ENCODE measurements around the gene JDP2. TPM values are rescaled to one million over a fixed set of nuclear protein-coding genes. Genes with fewer than 3 reads are reported as not detected.
A peak's percentile ranks its signal among the peaks of the same experiment; 100 is the strongest.

JDP2 gene
- polyA plus RNA-seq, 1 of the 3 experiments (the other 2 are of a cell fraction), result 22.3 TPM

- peak overlapping the region; percentile 70; the same call in 1 of the 2 replicates for H3K9ac ChIP-seq
- peak overlapping the region; percentile 76; the same call in 1 of the 2 replicates for H3K4me2 ChIP-seq
- no peaks in the 10 kb centered on the region for H3K9me3 ChIP-seq
- 95% methylated on average over 10 of the region's 10 CpGs for WGBS (ENCODE audit: low lambda C conversion rate)
- TF ChIP-seq ELF1 (IDR thresholded peaks at IDR 0.05) (no peak), MXI1 (IDR thresholded peaks at IDR 0.05; ENCODE audit: low read depth, low read length) (no peak), NRF1 (IDR thresholded peaks at IDR 0.05; ENCODE audit: low read depth, low read length) (no peak), REST (IDR thresholded peaks at IDR 0.05; ENCODE audit: low read depth, low read length) (no peak), EZH2phosphoT487 (IDR thresholded peaks at IDR 0.05; ENCODE audit: borderline replicate concordance, low read depth) (no peak), MAX (IDR thresholded peaks at IDR 0.05; ENCODE audit: low read depth) (no peak), CTCF (IDR thresholded peaks at IDR 0.05) (no peak), MEF2A (IDR thresholded peaks at IDR 0.05; ENCODE audit: borderline replicate concordance, low read depth) (no peak), SMC3 (IDR thresholded peaks at IDR 0.05; ENCODE audit: low read depth, low read length) (no peak), GATA2 (CRISPR knock-in tag; IDR thresholded peaks at IDR 0.05) (no peak), ZBTB33 (IDR thresholded peaks at IDR 0.05; ENCODE audit: borderline replicate concordance, low read depth) (no peak), TEAD4 (IDR thresholded peaks at IDR 0.05; ENCODE audit: borderline replicate concordance, insufficient read depth) (no peak), JUND (IDR thresholded peaks at IDR 0.05) (no peak), RAD21 (IDR thresholded peaks at IDR 0.05; ENCODE audit: low read length) (no peak), RFX5 (IDR thresholded peaks at IDR 0.05; ENCODE audit: low read length) (no peak), GABPA (IDR thresholded peaks at IDR 0.05; ENCODE audit: low read depth) (no peak), TAF1 (IDR thresholded peaks at IDR 0.05; ENCODE audit: borderline replicate concordance, low read depth, low read length) (no peak)
- no peaks in the 10 kb centered on the region for H3K36me3 ChIP-seq (replicated peaks in 1 of 2; ENCODE audit: control insufficient read depth in 1 of 2, insufficient read depth in 2 of 2, low read length in 1 of 2)
- H3F3A ChIP-seq (replicated peaks; ENCODE audit: insufficient read depth), result no peaks in the 10 kb centered on the region
- peaks cover 29% of the 10 kb centered on the region for H4K20me1 ChIP-seq (ENCODE audit: insufficient read depth)
- CTCF ChIA-PET, result interaction anchor here (0.6 to 3.3 kb wide), 6 partner anchors 9 to 122 kb away, joined by 3 to 11 read pairs (median 4); no protein-coding TSS in a partner anchor
- no peak for DNase-seq
- POLR2A ChIA-PET, result no interaction called here
- no peaks in the 10 kb centered on the region for H3K9me2 ChIP-seq
- H3K79me2 ChIP-seq (ENCODE audit: insufficient read depth), result peaks cover 32% of the 10 kb centered on the region
- 0 out of 2 replicates have a peak overlapping the region, but pooled peaks have one; percentile 94 for H2AFZ ChIP-seq (ENCODE audit: low read depth)
- H3K4me1 ChIP-seq (ENCODE audit: control insufficient read depth in 1 of 2, insufficient read depth in 2 of 2, low read depth in 1 of 2, low read length in 1 of 2), result peaks cover 7 to 33% of the 10 kb centered on the region in 2 experiments; a peak in 2 of 4 replicates
- no peaks in the 10 kb centered on the region for H3K27me3 ChIP-seq (ENCODE audit: insufficient read depth)
- no peak overlapping the region for H3K4me3 ChIP-seq (ENCODE audit: low read depth in 2 of 2, low read length in 1 of 2)
- H3K27ac ChIP-seq (ENCODE audit: low read depth in 2 of 2, low read length in 1 of 2), result no peak overlapping the region
Measured at GRCh38 chr14:75426332-75427125, 1.3 kb upstream of the JDP2 start.

Measured in SK-N-SH (cell line).